Measurements from ENCODE around the gene ARAP1.

The ARAP1 gene

DNA sequence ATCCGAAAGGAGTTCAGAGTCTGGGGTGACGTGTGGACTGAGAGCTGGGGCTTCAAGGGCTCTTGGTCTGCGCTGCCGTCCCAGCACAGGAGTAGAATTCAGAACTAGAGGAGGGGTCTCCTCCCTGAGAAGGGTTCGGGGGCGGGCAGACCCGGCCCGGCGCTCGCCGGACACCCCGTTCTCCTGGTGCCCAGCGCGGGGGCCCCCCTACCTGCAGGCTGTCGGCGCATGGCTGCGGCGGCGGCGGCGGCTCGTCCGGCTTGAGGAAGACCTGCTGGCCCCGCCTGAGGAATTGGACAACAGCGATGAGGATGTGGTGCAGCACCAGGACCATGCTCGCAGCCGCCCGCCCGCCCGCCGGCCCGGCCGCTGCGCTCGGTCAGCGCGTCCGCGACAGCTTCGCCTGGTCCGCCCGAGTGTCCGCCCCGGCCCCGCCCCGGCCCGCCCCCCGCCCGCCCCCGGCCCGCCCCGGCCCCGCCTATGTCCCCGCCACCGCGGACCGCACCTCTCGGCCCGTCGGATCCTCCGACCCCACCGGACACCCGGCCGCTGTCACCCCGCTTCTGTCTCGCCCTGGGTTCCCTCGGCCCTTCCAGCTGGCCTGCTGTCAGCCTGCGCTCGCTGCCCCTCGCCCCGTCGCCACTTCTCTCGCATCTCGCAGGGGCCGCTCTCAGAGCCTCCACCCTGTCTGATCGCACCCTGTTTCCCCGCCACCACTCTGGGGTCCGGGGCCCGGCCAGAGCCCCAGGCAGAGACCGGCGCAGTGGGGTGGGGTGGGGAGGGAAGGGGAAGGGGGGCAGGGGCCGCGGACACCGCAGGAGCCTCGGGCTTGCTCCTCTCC, 109.9 kb downstream of the ARAP1 start:
- DNase-seq (ENCODE audit: low read depth, low spot score), result no peak

DNA sequence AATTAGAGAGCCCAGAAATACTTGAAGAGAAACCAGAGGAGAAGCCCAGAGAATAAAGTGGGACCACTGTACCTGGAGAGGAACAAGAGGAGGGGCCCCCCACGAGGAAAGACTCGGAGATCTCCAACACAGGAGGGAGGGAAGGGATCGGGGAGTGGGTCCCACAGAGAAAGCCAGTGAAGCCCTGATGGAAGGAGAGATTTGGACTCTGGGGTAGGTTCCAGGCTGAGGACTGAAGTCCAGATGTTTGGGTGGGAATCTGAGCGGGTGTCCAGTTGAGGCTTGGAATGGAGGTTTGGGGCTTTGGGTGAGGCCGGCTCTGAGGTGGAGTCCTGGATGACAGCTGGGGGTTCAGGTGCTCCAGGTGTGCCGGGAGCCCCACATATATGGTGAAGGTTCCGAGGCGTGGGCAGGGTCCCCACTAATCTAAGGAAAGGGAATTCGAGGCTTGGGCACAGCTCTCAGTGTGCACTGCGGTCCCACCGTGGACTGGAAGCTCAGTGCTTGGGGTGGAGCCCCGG, 110.6 kb downstream of the ARAP1 start:
- no peak for DNase-seq (ENCODE audit: low read depth, low spot score)

DNA sequence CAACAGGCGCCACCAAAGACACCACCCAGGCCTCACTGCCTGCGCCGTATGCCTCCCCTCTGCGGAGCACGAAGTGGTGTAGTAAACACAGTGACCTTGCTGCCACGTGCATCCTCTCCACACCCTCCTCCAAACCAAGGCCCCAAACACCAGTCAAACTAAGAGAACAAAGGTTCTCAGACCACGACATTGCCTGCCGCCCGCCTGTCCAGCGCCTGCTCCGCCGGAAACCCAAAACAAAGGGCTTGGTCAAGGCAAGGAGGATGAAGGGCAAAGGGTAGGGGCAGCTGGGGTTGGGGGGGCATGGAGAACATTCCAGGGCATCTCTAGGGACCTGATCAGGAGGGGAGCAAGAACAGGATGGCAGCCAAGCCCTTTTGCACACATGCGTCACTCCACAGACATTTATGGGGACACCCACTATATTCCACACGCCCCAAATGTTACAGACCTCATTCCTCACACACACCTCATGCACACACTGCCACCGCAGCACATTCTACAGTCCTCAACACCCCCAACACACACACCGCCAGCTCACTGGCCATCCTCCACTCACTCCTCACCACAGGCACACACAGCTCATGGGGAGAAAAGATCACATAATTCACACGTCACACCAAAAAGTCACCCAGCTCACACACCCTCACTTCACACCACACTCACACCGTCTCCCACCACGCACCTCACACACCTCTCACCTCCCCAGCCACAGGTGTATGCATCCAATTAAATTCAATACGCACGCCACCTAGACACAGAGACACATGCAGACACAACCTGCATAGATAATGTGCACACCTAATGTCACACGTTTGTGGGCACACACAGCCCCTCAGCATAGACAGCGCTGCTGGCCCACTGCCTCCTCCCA, 112.5 kb downstream of the ARAP1 start:
- DNase-seq (ENCODE audit: low read depth, low spot score), result no peak

DNA sequence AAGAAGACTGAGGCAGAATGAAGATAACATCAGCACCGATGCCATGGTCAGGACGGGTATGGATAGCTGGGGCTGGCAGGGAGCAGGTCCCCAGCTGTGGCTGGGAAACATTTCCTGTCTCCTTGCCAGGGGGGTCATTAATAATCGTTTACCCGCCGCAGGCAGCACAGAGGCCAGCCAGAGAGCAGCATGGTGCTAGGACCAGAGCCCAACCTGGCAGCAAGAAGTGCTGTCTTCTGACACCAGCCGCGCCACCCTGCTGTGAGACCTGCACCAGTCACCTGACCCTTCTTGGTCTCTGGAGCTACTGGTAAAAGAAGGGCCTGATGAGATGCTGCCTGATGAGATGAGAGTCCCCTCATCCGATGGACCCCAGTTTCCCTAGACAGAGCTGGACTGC, 114.3 kb downstream of the ARAP1 start:
- no peak for DNase-seq (ENCODE audit: low read depth, low spot score)

DNA sequence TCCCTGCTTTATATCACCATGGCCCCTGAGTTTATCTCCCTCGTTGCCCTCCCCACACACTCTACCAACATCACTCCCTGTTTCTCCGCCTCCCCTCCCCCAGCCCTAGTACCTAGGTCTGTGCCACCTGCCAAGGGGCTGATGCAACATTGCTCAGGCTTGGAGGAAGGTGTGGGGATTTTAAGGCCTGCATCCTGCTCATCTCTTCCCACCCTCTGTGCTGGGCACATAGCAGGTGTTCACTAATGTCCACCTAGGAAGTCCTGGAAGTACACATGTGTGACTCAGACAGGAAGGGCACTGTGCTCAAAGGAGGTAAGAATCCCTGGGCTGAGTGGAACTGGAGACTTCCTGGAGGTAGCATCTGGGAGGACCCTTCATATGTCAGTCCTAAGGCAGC, 115.0 kb downstream of the ARAP1 start:
- DNase-seq (ENCODE audit: low read depth, low spot score), result no peak

DNA sequence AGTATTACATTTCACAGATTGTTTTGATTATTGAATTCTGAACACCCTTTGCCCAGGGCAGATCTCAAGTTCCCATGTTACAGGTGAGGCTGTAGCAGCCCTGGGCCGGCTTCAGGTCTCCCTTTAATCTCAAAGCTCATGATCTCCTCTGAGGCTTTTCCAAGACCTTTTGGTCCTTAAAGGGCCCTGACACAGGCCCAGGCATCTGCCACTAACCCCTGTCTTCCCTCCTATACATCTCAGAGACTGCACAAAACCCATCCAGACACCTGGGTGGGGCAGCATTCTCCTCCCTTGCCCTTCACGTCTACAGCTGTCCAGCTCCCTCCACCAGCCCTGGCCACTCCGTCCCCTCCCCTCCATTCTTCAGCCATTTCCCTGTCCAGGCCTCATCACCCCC, 115.8 kb downstream of the ARAP1 start:
- DNase-seq (ENCODE audit: low read depth, low spot score), result no peak

DNA sequence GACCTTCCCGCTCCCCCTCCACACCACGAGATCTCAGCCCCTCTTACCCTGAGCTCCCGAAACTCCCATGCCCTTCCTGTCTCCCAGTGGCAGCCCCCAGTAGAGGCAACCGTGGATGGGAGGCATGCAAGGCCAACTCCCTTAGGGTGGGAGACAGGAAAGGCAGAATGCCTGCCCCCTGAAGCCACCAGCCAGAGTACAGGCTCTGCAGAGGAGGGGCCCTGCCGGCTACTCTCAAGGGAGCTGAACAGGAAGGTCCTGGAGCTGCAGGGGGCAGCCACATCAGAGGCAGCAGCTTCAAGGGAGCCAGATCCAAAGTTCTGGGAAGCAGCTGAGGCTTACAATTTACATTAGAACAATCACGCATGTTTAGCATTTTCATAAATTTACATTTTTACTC, 116.3 kb downstream of the ARAP1 start:
- no peak for DNase-seq (ENCODE audit: low read depth, low spot score)

DNA sequence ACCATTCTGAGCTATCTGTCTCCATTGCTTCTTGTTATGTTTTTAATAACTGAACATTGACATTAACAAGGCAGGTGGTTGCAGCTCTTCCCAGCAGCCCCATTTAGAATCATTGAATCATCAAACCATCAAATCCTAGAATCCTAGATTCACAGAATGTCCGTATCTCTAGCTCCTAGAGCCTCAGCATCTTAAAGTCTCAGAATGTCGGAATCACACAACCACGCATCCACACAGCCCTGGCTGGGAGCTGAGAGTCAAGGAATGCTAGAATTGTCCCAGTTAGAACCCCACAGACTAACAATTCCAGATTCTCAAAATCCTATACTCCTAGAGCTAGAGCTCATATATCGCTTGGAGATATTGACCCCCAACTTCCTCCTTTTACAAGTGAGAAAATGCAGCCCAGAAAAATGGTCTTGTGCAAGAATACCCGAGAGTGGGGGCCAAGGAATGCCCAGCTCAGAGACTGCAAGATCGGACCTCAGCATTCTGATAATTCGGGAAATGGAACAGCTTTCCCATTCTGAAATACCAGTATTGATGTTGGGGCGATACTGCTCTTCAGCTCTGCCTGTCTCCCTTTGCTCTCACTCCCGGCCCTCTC, 116.8 kb downstream of the ARAP1 start:
- no peak for DNase-seq (ENCODE audit: low read depth, low spot score)

All from iPS DF 19.7 (cell line).